Sigmoid colon (tissue), 7 donors: ENCODE results near the gene MYO7B. TPM values are rescaled to one million over a fixed set of nuclear protein-coding genes. Genes with fewer than 3 reads are reported as not detected.

Experiments used
- DNase-seq: peaks from one replicate; pipeline ENCODE4 v3.0.0-alpha.2; 2019
- H3K27ac ChIP-seq, 4 donors: fragments of 200-600 bp; sonication (generic); one replicate each; pipeline ENCODE4 v1.5.1; 2016 to 2019; ENCODE audit warnings: mild to moderate bottlenecking in 1 of 4
- H3K27me3 ChIP-seq, 3 donors: fragments of 200-600 bp; sonication (generic); one replicate each; pipeline ENCODE4 v1.5.1; 2019; ENCODE audit warnings: mild to moderate bottlenecking in 1 of 3
- H3K36me3 ChIP-seq, 4 donors: fragments of 200-600 bp; sonication (generic); one replicate each; pipeline ENCODE4 v1.5.1; 2016 to 2019
- H3K4me1 ChIP-seq, 4 donors: fragments of 200-600 bp; sonication (generic); one replicate each; pipeline ENCODE4 v1.5.1; 2017 to 2019
- H3K4me3 ChIP-seq, 4 donors: fragments of 200-600 bp; sonication (generic); one replicate each; pipeline ENCODE4 v1.5.1; 2017 to 2019; ENCODE audit warnings: mild to moderate bottlenecking in 2 of 4, moderate library complexity in 1 of 4
- H3K9me3 ChIP-seq, 4 donors: fragments of 200-600 bp in 3 of 4; sonication (generic) in 3 of 4; one replicate each; pipeline versions ENCODE4 v1.5.1 to v1.6.1; 2013 to 2019
- EP300 ChIP-seq, 4 donors: sonication (generic); formaldehyde crosslinking; IDR thresholded peaks; one replicate each; pipeline ENCODE4 v1.6.1; 2017; ENCODE audit warnings: antibody characterized with exemption in 4 of 4
- POLR2A ChIP-seq, 2 donors: fragments of 450-650 bp; IDR thresholded peaks; one replicate each; pipeline ENCODE4 v1.6.1; 2016; ENCODE audit warnings: antibody characterized with exemption in 2 of 2, mild to moderate bottlenecking in 2 of 2, moderate library complexity in 2 of 2
- POLR2AphosphoS5 ChIP-seq, 4 donors: sonication (generic); formaldehyde crosslinking; IDR thresholded peaks; one replicate each; pipeline ENCODE4 v1.6.1; 2017; ENCODE audit warnings: antibody characterized with exemption in 4 of 4
- WGBS, 2 donors: extraction: QIAGEN DNeasy Blood & Tissue Kit; methylation state at CpG; one replicate each; pipeline ENCODE4 v1.1.7; 2013; 5-methylcytosine and 5-hydroxymethylcytosine counted together
- intact Hi-C: fragments of 100-400 bp; cut with DNase I; formaldehyde crosslinking; loops from one replicate; pipeline ENCODE4 v1.15.1; 2023
- polyA plus RNA-seq, 3 donors: library from polyadenylated mRNA; stranded (reverse); fragments of 200-250 nt; gene quantifications; one replicate each; pipeline ENCODE4 v1.2.3, GENCODE V29; 2013
- total RNA-seq, 4 donors: library from RNA; depleted of rRNA; stranded (reverse); fragments of >200 nt; gene quantifications; one replicate each; pipeline ENCODE4 v1.1.0, GENCODE V29; 2016
- TF ChIP-seq, protein P1 (sequence below), 4 experiments: fragments of 450-650 bp in 3 of 4; fragments of 200-600 bp in 1 of 4; IDR thresholded peaks; one replicate each; pipeline ENCODE4 v1.5.1; 2016 to 2019; ENCODE audit warnings: antibody characterized with exemption in 4 of 4, mild to moderate bottlenecking in 3 of 4, moderate library complexity in 2 of 4
- donor health status: healthy with polysubstance abuse.
- donor health status: Bipolar disorder and iron deficiency.
- donor health status: healthy.

The MYO7B gene
- total and polyA plus RNA-seq, 7 donors: 0.54 to 128 (median 30.3) TPM; not detected in 1

DNA sequence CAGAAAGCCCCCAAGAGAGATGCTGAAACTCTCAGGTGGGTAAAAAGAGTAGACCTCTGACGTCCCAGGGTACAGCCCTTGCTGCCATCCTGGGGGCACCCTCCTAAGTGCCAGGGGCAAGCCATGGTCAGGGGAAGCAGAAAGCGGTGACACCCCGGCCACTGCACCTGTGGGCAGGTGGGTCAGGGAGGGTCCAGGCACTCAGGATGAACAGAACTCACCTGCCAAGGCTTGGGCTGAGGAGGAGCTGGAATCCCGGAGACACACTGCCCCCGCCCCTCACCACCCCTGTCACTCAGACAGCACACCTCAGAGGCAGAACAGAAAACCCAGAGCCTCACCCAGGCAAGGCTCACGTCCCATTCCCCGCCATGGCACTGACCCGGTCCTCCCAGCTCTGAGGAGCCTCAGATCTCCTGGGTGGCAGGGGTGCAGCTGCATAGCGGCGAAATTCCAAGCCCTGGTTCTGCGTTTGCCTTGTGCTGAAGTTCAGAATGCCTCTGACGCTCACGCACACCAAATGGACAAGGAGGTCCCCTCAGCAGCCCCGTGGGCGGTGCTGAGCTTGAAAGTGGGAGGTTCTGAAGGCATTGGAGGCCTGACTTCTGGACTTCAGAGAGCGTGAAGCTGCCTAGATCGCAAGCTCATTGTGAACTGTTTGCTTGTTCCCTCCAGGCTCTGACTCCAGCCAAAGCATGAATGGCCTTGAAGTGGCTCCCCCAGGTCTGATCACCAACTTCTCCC, 114.7 kb downstream of the MYO7B start:
- Histone ChIP-seq H3K27me3 (no peaks in the 10 kb centered on the region), H3K4me3 (peak overlapping the region in 2 of 4 donors; percentile 8 to 36), H3K27ac (peak overlapping the region; percentile 86 to 97 (median 92)), H3K36me3 (peaks cover 7 to 41% (median 20%) of the 10 kb centered on the region in 4 donors), H3K9me3 (no peaks in the 10 kb centered on the region), H3K4me1 (peaks cover 0 to 99% (median 96%) of the 10 kb centered on the region in 4 donors)
- WGBS, 2 donors: 67 to 75% methylated on average over 17 of the region's 17 CpGs
- intact Hi-C loops: no loop called here
- TF ChIP-seq, protein P1, sequence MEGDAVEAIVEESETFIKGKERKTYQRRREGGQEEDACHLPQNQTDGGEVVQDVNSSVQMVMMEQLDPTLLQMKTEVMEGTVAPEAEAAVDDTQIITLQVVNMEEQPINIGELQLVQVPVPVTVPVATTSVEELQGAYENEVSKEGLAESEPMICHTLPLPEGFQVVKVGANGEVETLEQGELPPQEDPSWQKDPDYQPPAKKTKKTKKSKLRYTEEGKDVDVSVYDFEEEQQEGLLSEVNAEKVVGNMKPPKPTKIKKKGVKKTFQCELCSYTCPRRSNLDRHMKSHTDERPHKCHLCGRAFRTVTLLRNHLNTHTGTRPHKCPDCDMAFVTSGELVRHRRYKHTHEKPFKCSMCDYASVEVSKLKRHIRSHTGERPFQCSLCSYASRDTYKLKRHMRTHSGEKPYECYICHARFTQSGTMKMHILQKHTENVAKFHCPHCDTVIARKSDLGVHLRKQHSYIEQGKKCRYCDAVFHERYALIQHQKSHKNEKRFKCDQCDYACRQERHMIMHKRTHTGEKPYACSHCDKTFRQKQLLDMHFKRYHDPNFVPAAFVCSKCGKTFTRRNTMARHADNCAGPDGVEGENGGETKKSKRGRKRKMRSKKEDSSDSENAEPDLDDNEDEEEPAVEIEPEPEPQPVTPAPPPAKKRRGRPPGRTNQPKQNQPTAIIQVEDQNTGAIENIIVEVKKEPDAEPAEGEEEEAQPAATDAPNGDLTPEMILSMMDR (IDR thresholded peaks at IDR 0.05): peak in 2 of 4 experiments; percentile 0 to 15
- TF ChIP-seq POLR2AphosphoS5 (IDR thresholded peaks at IDR 0.05): no peak
- peak in 1 of 2 donors; percentile 49 for TF ChIP-seq POLR2A (IDR thresholded peaks at IDR 0.05)
- TF ChIP-seq EP300 (IDR thresholded peaks at IDR 0.05): no peak
- DNase-seq: peak; percentile 93

DNA sequence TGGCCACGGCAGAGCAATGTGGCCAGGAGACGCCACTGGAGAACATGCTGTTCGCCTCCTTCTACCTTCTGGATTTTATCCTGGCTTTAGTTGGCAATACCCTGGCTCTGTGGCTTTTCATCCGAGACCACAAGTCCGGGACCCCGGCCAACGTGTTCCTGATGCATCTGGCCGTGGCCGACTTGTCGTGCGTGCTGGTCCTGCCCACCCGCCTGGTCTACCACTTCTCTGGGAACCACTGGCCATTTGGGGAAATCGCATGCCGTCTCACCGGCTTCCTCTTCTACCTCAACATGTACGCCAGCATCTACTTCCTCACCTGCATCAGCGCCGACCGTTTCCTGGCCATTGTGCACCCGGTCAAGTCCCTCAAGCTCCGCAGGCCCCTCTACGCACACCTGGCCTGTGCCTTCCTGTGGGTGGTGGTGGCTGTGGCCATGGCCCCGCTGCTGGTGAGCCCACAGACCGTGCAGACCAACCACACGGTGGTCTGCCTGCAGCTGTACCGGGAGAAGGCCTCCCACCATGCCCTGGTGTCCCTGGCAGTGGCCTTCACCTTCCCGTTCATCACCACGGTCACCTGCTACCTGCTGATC, 115.4 kb downstream of the MYO7B start:
- intact Hi-C loops: no loop called here
- Histone ChIP-seq H3K9me3 (no peaks in the 10 kb centered on the region), H3K4me3 (no peak overlapping the region), H3K27ac (peak overlapping the region; percentile 86 to 97 (median 92)), H3K4me1 (peaks cover 0 to 99% (median 97%) of the 10 kb centered on the region in 4 donors), H3K27me3 (no peaks in the 10 kb centered on the region), H3K36me3 (peaks cover 7 to 41% (median 21%) of the 10 kb centered on the region in 4 donors)
- WGBS, 2 donors: 86 to 89% methylated on average over 28 of the region's 28 CpGs
- DNase-seq: no peak
- TF ChIP-seq, protein P1 (IDR thresholded peaks at IDR 0.05): no peak
- TF ChIP-seq EP300 (IDR thresholded peaks at IDR 0.05): peak; percentile 88 to 98 (median 93)
- TF ChIP-seq POLR2AphosphoS5 (IDR thresholded peaks at IDR 0.05): peak; percentile 83 to 92 (median 87)
- no peak for TF ChIP-seq POLR2A (IDR thresholded peaks at IDR 0.05)

DNA sequence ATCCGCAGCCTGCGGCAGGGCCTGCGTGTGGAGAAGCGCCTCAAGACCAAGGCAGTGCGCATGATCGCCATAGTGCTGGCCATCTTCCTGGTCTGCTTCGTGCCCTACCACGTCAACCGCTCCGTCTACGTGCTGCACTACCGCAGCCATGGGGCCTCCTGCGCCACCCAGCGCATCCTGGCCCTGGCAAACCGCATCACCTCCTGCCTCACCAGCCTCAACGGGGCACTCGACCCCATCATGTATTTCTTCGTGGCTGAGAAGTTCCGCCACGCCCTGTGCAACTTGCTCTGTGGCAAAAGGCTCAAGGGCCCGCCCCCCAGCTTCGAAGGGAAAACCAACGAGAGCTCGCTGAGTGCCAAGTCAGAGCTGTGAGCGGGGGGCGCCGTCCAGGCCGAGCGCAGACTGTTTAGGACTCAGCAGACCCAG, 115.9 kb downstream of the MYO7B start:
- H3K27ac ChIP-seq: peak overlapping the region; percentile 86 to 97 (median 92)
- 91 to 93% methylated on average over 29 of the region's 29 CpGs for WGBS, 2 donors
- peak; percentile 83 for DNase-seq

DNA sequence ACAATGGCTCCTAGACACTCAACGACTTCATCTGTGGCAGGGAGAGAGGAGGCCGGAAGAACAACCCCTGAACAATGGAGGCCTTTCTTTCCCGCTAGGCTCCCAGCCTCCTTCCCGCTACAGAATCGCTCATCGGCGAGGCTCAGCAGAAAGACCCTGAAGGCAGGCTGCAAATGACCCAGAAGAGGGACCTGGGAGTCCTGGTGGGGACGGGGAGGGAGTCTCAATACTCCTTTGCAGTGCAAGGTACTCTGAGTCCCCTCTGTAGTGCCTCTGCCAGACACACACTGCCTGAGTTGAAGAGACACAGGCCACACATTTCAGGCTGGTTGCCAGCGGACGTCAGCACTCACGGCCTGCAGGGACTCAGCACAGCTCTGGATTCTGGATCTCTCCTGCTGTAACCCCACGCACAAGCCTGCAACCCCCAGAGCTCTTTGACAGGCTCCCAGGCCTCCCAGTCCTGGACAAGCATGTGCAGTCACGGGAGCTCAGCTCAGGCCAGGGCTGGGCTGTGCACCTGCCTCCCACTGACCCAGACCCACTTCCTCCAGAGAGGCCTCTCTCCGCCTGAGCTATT, 116.6 kb downstream of the MYO7B start:
- TF ChIP-seq, protein P1 (IDR thresholded peaks at IDR 0.05): no peak
- TF ChIP-seq EP300 (IDR thresholded peaks at IDR 0.05) (peak; percentile 95 to 99 (median 98)), POLR2A (IDR thresholded peaks at IDR 0.05) (peak; percentile 8 to 21), POLR2AphosphoS5 (IDR thresholded peaks at IDR 0.05) (peak; percentile 96 to 98 (median 98))
- peaks cover 7 to 38% (median 26%) of the 10 kb centered on the region in 4 donors for H3K36me3 ChIP-seq
- 78 to 84% methylated on average over 14 of the region's 14 CpGs for WGBS, 2 donors
- DNase-seq: peak; percentile 99
- intact Hi-C loops: loop anchor here (1.0 to 2.0 kb wide), 2 partner anchors 23 to 30 kb away; partner anchors contain the start of gene LIMS2
- no peaks in the 10 kb centered on the region for H3K27me3 ChIP-seq
- no peak overlapping the region for H3K4me3 ChIP-seq
- H3K27ac ChIP-seq: peak overlapping the region; percentile 86 to 97 (median 92)
- H3K9me3 ChIP-seq: no peaks in the 10 kb centered on the region
- H3K4me1 ChIP-seq: peaks cover 0 to 99% (median 97%) of the 10 kb centered on the region in 4 donors

More for the DNA sequence above, 115.9 kb downstream of the MYO7B start:
- TF ChIP-seq POLR2AphosphoS5 (IDR thresholded peaks at IDR 0.05) (peak in 2 of 4 donors; percentile 22 to 43), EP300 (IDR thresholded peaks at IDR 0.05) (peak in 2 of 4 donors; percentile 22 to 47), POLR2A (IDR thresholded peaks at IDR 0.05) (no peak)
- TF ChIP-seq, protein P1 (IDR thresholded peaks at IDR 0.05): no peak
- no peak overlapping the region for H3K4me3 ChIP-seq
- H3K4me1 ChIP-seq: peaks cover 0 to 99% (median 97%) of the 10 kb centered on the region in 4 donors
- intact Hi-C loops: no loop called here
- H3K9me3 ChIP-seq: no peaks in the 10 kb centered on the region
- no peaks in the 10 kb centered on the region for H3K27me3 ChIP-seq
- H3K36me3 ChIP-seq: peaks cover 7 to 39% (median 22%) of the 10 kb centered on the region in 4 donors
